Measurements from ENCODE around the gene FZD4. TPM values are rescaled to one million over a fixed set of nuclear protein-coding genes. Genes with fewer than 3 reads are reported as not detected.
"Not testable (repeated sequence)": the region's sequence is repeated elsewhere in the genome, so short reads cannot be mapped to it uniquely, and the experiment has no call there.

The FZD4 gene
- 10 to 100 TPM; 52.1 to 53.9 TPM for total RNA-seq
- 11.2 TPM for polyA plus RNA-seq (2013, experiment 1 of 2)
- 11.4 TPM for polyA plus RNA-seq (2013, experiment 2 of 2)
- long read RNA-seq, experiment 1, partial matches to known transcripts = 8 of 29 reads
- long read RNA-seq, experiment 1, other reads (novel, unspliced or antisense) = 21 of 29 reads
- long read RNA-seq, experiment 2, full-length matches to known transcripts = 9 of 43 reads
- long read RNA-seq, experiment 2, partial matches to known transcripts = 26 of 43 reads
- long read RNA-seq, experiment 2, other reads (novel, unspliced or antisense) = 8 of 43 reads
- long read RNA-seq, experiment 3, full-length matches to known transcripts = 14 of 45 reads
- long read RNA-seq, experiment 3, partial matches to known transcripts = 0 of 45 reads
- long read RNA-seq, experiment 3, other reads (novel, unspliced or antisense) = 31 of 45 reads
- long read RNA-seq, experiment 4, partial matches to known transcripts = 0 of 3 reads
- long read RNA-seq, experiment 4, other reads (novel, unspliced or antisense) = 3 of 3 reads

- peak; percentile 44 for TF ChIP-seq CTCF (conservative IDR thresholded peaks at IDR 0.05)
- Mint-ChIP-seq H3K27me3 (ENCODE audit: insufficient read depth) (peaks cover 4% of the 10 kb centered on the region), H3K4me3 (peak within 1 kb of the TSS; percentile 89), H3K9me3 (no peaks in the 10 kb centered on the region), H3K4me1 (peaks cover 49% of the 10 kb centered on the region), H3K36me3 (ENCODE audit: low read depth) (peaks cover 22% of the 10 kb centered on the region), H3K27ac (peak within 1 kb of the TSS; percentile 97)
- Histone ChIP-seq H3K27ac (ENCODE audit: low read depth, low read length) (peak within 1 kb of the TSS; percentile 55), H3K36me3 (ENCODE audit: control insufficient read depth, insufficient read depth, low read length) (peaks cover 17% of the 10 kb centered on the region), H3K4me1 (ENCODE audit: control insufficient read depth, insufficient read depth, low read length) (peaks cover 10% of the 10 kb centered on the region), H3K4me3 (ENCODE audit: low read length) (peak within 1 kb of the TSS; percentile 94), H3K27me3 (ENCODE audit: control insufficient read depth, insufficient read depth, low read length, poor library complexity, severe bottlenecking) (no peaks in the 10 kb centered on the region), H3K9ac (ENCODE audit: extremely low read depth, low read length, poor library complexity, severe bottlenecking) (peak within 1 kb of the TSS; percentile 81), H3K9me3 (ENCODE audit: control insufficient read depth, low read length) (no peaks in the 10 kb centered on the region)
- 0% methylated on average over 9 to 50 of the region's 64 CpGs for WGBS, 2 experiments (ENCODE audit: insufficient coverage in 1 of 2, insufficient read length in 1 of 2)
- peak; percentile 96 for DNase-seq
Observed at GRCh38 chr11:86955361-86956120, at the start of gene FZD4. Gene FZD4, minus strand, starts transcription at chr11:86955395. Its CDS starts 310 bp downstream, at chr11:86955085.

DNA sequence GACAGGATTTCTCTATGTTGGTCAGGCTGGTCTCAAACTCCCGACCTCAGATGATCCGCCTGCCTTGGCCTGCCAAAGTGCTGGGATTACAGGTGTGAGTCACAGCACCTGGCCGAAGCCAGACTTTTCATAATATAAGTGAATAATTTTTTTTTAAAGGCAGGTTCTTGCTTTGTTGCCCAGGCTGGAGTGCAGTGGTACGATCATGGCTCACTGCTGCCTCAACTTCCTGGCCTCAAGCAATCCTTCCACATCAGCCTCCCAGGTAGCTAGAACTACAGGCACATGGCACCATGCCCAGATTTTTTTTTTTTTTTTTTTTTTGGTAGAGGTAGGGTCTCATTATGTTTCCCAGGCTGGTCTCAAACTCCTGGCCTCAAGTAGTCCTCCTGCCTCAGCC, 49.1 kb upstream of the FZD4 start:
- H3K36me3 ChIP-seq (ENCODE audit: control insufficient read depth, insufficient read depth, low read length); H3K4me3 Mint-ChIP-seq; DNase-seq; H3K27ac ChIP-seq (ENCODE audit: low read depth, low read length); H3K9me3 Mint-ChIP-seq; H3K27ac Mint-ChIP-seq; H3K36me3 Mint-ChIP-seq (ENCODE audit: low read depth); H3K4me3 ChIP-seq (ENCODE audit: low read length); H3K4me1 ChIP-seq (ENCODE audit: control insufficient read depth, insufficient read depth, low read length); H3K9ac ChIP-seq (ENCODE audit: extremely low read depth, low read length, poor library complexity, severe bottlenecking); H3K27me3 Mint-ChIP-seq (ENCODE audit: insufficient read depth); H3K9me3 ChIP-seq (ENCODE audit: control insufficient read depth, low read length); H3K27me3 ChIP-seq (ENCODE audit: control insufficient read depth, insufficient read depth, low read length, poor library complexity, severe bottlenecking): not testable (repeated sequence)
- H3K4me1 Mint-ChIP-seq = peaks cover 21% of the 10 kb centered on the region
- 94 to 100% methylated on average over 2 to 4 of the region's 4 CpGs for WGBS, 2 experiments (ENCODE audit: insufficient coverage in 1 of 2, insufficient read length in 1 of 2)

- H3K27me3 ChIP-seq (ENCODE audit: control insufficient read depth, insufficient read depth, low read length, poor library complexity, severe bottlenecking) = no peaks in the 10 kb centered on the region
- Mint-ChIP-seq H3K36me3 (ENCODE audit: low read depth) (no peaks in the 10 kb centered on the region), H3K27ac (no peak overlapping the region), H3K4me3 (no peak overlapping the region), H3K27me3 (ENCODE audit: insufficient read depth) (no peaks in the 10 kb centered on the region), H3K9me3 (no peaks in the 10 kb centered on the region), H3K4me1 (peaks cover 28% of the 10 kb centered on the region)
- no peaks in the 10 kb centered on the region for H3K36me3 ChIP-seq (ENCODE audit: control insufficient read depth, insufficient read depth, low read length)
- H3K4me3 ChIP-seq (ENCODE audit: low read length) = no peak overlapping the region
- 100% methylated on average over 1 of the region's 1 CpG; no CpG with 5 or more reads in 1 of the 2 experiments for WGBS, 2 experiments (ENCODE audit: insufficient coverage in 1 of 2, insufficient read length in 1 of 2)
- no peaks in the 10 kb centered on the region for H3K9me3 ChIP-seq (ENCODE audit: control insufficient read depth, low read length)
- H3K27ac ChIP-seq (ENCODE audit: low read depth, low read length) = no peak overlapping the region
- TF ChIP-seq CTCF (conservative IDR thresholded peaks at IDR 0.05) = no peak
- no peak for DNase-seq
- H3K9ac ChIP-seq (ENCODE audit: extremely low read depth, low read length, poor library complexity, severe bottlenecking) = no peak overlapping the region
- H3K4me1 ChIP-seq (ENCODE audit: control insufficient read depth, insufficient read depth, low read length) = peaks cover 9% of the 10 kb centered on the region
Observed at GRCh38 chr11:87002918-87003317, 47.7 kb upstream of the FZD4 start.
